Retinal pigment epithelial cell (primary cell): ENCODE data around the gene TSNAX.

Experiments used
- DNase-seq: peaks from one replicate; pipeline ENCODE4 v3.0.0-alpha.2; 2010; ENCODE audit warnings: low read depth
- H3K4me3 ChIP-seq: 2 replicates; pipeline ENCODE4 v1.5.1; 2011; ENCODE audit warnings: mild to moderate bottlenecking, low read length, control low read depth, moderate library complexity
- TF ChIP-seq, protein P1 (sequence below): conservative IDR thresholded peaks from 2 replicates; pipeline ENCODE4 v1.5.1; 2011; ENCODE audit warnings: low read depth, low read length, control low read depth, inconsistent platforms

Gene TSNAX

DNA sequence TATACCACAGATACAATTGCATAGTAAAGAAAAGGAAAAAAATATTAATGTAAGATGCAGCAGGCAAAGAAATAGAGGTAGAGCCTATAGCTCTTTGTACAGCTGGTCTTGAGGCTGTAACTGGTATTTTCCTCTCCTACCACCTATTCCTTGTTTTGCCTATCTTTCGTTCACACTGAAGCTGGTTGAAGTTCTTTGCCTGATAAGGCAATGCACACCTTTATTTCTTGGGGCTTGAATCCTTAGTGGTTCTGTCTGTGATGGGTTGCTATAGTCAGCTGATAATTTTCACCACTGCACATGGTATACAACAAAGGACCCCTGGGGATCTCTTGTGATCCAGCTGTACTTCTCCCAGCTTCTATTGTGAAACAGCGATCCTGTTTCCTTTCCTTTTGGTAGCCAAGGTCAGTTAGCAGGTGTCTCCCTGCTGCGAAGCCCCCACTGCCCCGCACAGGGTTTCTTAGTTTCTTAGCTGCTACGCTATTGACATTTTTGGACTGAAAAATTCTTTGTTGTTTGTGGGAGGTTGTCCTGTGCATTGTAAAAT is 9.9 kb upstream of the TSNAX start:
- no peak for DNase-seq
- TF ChIP-seq, protein P1, sequence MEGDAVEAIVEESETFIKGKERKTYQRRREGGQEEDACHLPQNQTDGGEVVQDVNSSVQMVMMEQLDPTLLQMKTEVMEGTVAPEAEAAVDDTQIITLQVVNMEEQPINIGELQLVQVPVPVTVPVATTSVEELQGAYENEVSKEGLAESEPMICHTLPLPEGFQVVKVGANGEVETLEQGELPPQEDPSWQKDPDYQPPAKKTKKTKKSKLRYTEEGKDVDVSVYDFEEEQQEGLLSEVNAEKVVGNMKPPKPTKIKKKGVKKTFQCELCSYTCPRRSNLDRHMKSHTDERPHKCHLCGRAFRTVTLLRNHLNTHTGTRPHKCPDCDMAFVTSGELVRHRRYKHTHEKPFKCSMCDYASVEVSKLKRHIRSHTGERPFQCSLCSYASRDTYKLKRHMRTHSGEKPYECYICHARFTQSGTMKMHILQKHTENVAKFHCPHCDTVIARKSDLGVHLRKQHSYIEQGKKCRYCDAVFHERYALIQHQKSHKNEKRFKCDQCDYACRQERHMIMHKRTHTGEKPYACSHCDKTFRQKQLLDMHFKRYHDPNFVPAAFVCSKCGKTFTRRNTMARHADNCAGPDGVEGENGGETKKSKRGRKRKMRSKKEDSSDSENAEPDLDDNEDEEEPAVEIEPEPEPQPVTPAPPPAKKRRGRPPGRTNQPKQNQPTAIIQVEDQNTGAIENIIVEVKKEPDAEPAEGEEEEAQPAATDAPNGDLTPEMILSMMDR: no peak
- H3K4me3 ChIP-seq: no peak overlapping the region

DNA sequence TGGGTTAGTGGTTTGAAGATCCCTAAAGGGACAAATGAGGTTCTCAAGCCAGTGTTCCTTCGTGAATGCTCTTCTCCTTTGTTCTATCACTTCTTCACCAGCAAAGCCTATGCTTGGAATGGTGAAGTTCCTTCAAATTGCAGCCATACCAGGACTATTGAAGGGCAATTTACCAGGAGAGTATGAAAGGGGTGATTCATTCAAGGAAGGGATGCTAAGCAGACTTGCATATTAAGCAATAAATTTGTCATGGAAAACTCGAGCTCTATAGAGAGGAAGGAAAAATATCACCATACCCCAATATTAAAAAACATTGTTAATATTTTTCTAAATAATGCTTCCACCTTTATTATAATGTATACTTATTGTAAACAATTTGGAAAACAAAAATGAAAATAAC is 9.3 kb upstream of the TSNAX start:
- no peak for DNase-seq
- TF ChIP-seq, protein P1: no peak
- no peak overlapping the region for H3K4me3 ChIP-seq

DNA sequence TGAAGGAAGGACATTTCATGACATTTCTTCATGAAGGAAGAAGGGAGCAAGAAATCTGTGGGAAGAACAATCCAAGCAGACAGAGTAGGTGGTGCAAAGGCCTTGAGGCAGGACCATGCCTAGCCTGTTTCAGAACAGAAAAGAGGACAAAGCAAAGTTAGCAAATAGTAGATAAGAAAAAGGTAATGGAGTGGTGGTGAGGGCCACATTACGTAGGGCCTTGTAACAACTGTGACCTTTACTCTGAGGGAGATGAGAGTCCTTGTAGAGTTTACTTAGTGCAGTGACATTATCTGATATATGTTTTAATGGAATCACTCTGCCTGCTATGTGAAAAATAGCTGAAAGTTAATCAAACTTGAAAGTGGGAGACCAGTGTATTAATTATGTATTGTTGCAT is 6.4 kb upstream of the TSNAX start:
- no peak overlapping the region for H3K4me3 ChIP-seq
- DNase-seq: no peak
- TF ChIP-seq, protein P1: no peak

DNA sequence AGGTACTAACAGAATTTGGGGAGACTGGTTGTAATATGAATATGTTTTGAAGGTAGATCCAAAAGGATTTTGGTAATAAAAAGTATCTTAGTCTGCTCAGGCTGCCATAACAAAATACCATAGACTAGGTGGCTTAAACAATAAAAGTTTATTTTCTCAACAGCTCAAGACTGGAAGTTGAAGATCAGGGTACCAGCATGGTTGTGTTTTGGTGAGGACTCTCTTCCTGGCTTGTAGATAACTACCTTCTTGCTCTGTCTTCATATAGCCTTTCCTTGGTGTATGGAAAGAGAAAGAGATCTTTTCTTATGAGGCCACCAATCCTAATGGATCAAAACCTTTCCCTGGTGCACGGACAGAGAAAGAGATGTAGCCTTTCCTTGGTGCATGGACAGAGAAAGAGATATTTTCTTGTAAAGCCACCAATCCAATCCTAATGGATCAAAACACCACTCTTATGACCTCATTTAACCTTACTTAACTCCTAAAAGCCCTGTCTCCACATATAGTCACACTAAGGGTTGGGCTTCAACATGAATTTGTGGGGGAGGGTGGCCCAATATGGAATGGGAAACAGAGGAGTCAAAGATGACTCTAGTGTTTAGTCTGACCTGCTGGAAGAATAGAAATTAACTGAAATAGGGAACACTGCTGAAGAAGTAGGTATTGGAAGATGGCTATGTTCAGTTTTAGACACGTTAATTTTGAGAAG is 5.4 kb upstream of the TSNAX start:
- no peak overlapping the region for H3K4me3 ChIP-seq
- TF ChIP-seq, protein P1: no peak
- DNase-seq: no peak

DNA sequence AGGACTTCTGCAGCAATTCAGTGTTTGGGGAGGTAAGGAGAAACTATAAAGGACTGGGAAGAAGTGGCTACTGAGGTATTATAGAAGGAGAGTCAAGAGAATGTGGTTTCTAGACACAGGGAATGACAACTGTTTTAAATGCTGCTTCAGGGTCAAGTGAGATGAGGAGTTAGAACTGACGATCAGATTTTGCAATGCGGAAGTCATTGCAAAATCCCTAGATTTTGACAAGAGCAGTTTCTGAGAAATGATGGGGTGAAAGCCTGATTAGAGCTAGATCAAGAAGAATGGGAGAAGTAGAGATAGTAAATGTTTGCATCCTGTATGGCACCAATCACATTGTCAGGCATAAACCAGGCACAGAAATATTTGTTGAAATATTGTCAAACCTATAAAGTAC is 4.7 kb upstream of the TSNAX start:
- no peak overlapping the region for H3K4me3 ChIP-seq
- DNase-seq: no peak
- TF ChIP-seq, protein P1: no peak

DNA sequence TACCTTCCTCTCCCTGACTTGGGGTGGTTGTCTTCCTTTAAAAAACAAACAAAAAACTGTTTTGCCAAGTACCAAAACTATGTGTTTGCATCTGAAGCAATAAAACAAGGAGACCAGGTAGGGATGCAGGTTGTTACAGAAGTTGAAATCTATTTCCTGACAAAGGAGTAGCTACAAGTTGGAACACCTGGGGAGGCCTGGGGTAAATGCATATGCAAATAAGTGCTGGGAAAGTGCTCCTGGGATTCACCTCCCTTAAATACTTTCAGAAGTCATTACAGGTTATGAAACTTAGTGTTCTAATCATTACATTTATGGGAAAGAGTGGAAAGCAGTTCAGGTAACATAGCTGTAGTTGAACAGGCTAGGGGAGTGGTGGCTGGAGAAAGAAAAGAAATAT is 1.9 kb upstream of the TSNAX start:
- H3K4me3 ChIP-seq: no peak overlapping the region
- TF ChIP-seq, protein P1: no peak
- no peak for DNase-seq

DNA sequence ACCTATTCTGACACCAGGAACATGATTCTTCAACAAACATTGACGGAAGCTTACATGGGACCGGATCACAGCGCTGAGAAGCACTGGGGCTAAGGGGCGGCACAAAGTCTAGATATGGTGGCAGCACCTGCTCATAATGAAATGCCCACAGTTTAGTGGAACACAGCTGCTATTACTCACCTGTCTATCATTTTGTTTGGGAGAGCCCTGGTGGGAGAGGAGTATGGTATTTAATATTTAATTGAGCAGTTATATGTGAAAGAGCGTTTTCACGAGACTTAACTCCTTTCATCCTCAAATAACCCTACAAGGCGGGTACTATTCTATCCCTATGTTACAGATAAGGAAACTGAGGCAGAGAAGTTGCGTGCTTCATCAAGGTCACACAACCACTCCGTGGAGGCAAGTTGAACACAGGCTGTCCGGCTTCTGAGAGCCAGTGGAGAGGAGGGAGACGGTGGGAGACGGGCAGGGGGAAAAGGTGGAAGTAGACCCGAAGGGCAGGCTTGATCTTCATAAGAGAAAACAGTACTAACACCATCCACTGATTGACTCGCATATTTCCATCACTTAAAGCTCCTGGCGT is 790 bp upstream of the TSNAX start:
- DNase-seq: no peak
- TF ChIP-seq, protein P1: no peak
- H3K4me3 ChIP-seq: peak overlapping the region; percentile 77
